Neural cell (in vitro differentiated cells): ENCODE measurements around the gene FAM43A.

ENCODE experiments used
- EP300 ChIP-seq: fragments of 450-650 bp; conservative IDR thresholded peaks from 2 replicates; pipeline ENCODE4 v1.6.1; 2014; ENCODE audit warnings: antibody characterized with exemption, mild to moderate bottlenecking, moderate library complexity; ENCODE audit not compliant: poor library complexity, severe bottlenecking
- POLR2AphosphoS5 ChIP-seq: IDR thresholded peaks from 2 replicates; pipeline ENCODE4 v1.6.1; 2012
- TF ChIP-seq, protein P1 (sequence below): fragments of 450-650 bp; IDR thresholded peaks from 2 replicates; pipeline ENCODE4 v1.5.1; 2014; ENCODE audit warnings: antibody characterized with exemption, mild to moderate bottlenecking, moderate library complexity; ENCODE audit not compliant: poor library complexity, severe bottlenecking
- TF ChIP-seq, protein P2 (sequence below): IDR thresholded peaks from 2 replicates; pipeline ENCODE4 v1.6.1; 2012; ENCODE audit warnings: borderline replicate concordance

DNA sequence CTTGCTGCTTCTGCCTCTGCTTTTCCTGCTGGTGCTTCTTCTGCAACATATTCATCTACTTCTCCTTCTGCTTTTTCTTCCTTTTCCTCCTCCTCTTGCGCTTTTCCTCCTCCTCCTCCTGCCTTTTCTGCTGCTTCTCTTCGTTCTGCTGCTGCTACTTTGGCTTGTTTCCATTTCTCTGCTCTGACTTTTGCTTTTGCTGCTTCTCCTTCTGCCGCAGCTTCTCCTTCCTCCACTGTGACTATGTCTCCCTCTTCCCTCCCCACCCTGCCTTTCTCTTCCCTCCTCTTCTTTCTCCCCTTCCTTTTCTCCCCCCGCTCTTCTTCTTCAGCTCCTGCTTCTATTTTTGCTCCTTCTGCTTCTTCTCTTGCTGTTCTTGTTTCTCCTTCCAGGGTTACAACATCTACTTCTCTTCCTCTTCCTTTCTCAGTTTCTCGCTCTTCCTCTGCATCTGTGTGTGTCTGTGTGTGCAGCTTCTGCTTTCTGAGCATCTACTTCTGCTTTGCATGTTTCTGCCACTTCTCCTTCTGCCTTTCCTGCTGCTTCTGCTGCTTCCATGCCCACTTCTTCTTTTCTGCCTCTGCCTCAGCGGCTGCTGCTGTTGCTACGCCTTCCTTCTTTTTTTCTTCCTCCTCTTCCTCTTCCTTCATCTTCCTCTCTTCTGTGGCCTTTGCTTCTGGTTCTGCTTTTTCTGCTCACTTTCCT lies 51.4 kb downstream of the FAM43A start:
- TF ChIP-seq, protein P1, sequence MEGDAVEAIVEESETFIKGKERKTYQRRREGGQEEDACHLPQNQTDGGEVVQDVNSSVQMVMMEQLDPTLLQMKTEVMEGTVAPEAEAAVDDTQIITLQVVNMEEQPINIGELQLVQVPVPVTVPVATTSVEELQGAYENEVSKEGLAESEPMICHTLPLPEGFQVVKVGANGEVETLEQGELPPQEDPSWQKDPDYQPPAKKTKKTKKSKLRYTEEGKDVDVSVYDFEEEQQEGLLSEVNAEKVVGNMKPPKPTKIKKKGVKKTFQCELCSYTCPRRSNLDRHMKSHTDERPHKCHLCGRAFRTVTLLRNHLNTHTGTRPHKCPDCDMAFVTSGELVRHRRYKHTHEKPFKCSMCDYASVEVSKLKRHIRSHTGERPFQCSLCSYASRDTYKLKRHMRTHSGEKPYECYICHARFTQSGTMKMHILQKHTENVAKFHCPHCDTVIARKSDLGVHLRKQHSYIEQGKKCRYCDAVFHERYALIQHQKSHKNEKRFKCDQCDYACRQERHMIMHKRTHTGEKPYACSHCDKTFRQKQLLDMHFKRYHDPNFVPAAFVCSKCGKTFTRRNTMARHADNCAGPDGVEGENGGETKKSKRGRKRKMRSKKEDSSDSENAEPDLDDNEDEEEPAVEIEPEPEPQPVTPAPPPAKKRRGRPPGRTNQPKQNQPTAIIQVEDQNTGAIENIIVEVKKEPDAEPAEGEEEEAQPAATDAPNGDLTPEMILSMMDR: no peak
- TF ChIP-seq POLR2AphosphoS5: no peak
- TF ChIP-seq, protein P2, sequence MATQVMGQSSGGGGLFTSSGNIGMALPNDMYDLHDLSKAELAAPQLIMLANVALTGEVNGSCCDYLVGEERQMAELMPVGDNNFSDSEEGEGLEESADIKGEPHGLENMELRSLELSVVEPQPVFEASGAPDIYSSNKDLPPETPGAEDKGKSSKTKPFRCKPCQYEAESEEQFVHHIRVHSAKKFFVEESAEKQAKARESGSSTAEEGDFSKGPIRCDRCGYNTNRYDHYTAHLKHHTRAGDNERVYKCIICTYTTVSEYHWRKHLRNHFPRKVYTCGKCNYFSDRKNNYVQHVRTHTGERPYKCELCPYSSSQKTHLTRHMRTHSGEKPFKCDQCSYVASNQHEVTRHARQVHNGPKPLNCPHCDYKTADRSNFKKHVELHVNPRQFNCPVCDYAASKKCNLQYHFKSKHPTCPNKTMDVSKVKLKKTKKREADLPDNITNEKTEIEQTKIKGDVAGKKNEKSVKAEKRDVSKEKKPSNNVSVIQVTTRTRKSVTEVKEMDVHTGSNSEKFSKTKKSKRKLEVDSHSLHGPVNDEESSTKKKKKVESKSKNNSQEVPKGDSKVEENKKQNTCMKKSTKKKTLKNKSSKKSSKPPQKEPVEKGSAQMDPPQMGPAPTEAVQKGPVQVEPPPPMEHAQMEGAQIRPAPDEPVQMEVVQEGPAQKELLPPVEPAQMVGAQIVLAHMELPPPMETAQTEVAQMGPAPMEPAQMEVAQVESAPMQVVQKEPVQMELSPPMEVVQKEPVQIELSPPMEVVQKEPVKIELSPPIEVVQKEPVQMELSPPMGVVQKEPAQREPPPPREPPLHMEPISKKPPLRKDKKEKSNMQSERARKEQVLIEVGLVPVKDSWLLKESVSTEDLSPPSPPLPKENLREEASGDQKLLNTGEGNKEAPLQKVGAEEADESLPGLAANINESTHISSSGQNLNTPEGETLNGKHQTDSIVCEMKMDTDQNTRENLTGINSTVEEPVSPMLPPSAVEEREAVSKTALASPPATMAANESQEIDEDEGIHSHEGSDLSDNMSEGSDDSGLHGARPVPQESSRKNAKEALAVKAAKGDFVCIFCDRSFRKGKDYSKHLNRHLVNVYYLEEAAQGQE: no peak
- TF ChIP-seq EP300: no peak
